ENCODE measurements around the gene GPR146. TPM values are rescaled to one million over a fixed set of nuclear protein-coding genes. Genes with fewer than 3 reads are reported as not detected.

Gene GPR146
- total and polyA plus RNA-seq, 11 donors: 11.1 to 56.8 (median 25.2) TPM

- Histone ChIP-seq H3K27ac (no peak overlapping the region), H3K9me3 (no peaks in the 10 kb centered on the region), H3K27me3 (no peaks in the 10 kb centered on the region), H3K36me3 (peaks cover 0 to 23% (median 5%) of the 10 kb centered on the region in 9 donors), H3K4me1 (peaks cover 0 to 28% (median 21%) of the 10 kb centered on the region in 12 donors), H3K4me3 (no peak overlapping the region)
- DNase-seq: no peak
- TF ChIP-seq CTCF (IDR thresholded peaks at IDR 0.05): no peak
- ATAC-seq: no peak
- intact Hi-C loops (cut with DNase I): no loop called here
- WGBS, 4 donors: 79 to 94% (median 92%) methylated on average over 13 to 21 of the region's 21 CpGs
These were observed 45.9 kb downstream of the GPR146 start for GRCh38 chr7:1090236-1090635.

GRCh38 chr7:1090686-1091643 is 46.6 kb downstream of the GPR146 start:
- Histone ChIP-seq H3K4me3 (no peak overlapping the region), H3K9me3 (no peaks in the 10 kb centered on the region), H3K27ac (no peak overlapping the region), H3K36me3 (peaks cover 0 to 23% (median 5%) of the 10 kb centered on the region in 9 donors), H3K4me1 (peaks cover 0 to 35% (median 23%) of the 10 kb centered on the region in 12 donors), H3K27me3 (no peaks in the 10 kb centered on the region)
- 79 to 88% (median 84%) methylated on average over 21 to 28 of the region's 28 CpGs for WGBS, 4 donors
- intact Hi-C loops (cut with DNase I): no loop called here
- no peak for DNase-seq
- no peak for ATAC-seq
- TF ChIP-seq POLR2A (IDR thresholded peaks at IDR 0.05) (no peak), CTCF (IDR thresholded peaks at IDR 0.05) (no peak)

DNA sequence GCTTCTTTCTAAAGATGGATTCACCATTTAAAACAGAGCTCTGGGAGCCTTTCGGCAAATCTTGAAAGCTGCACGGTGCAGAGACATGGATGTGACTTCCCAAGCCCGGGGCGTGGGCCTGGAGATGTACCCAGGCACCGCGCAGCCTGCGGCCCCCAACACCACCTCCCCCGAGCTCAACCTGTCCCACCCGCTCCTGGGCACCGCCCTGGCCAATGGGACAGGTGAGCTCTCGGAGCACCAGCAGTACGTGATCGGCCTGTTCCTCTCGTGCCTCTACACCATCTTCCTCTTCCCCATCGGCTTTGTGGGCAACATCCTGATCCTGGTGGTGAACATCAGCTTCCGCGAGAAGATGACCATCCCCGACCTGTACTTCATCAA is 47.3 kb downstream of the GPR146 start:
- H3K9me3 ChIP-seq: no peaks in the 10 kb centered on the region
- 90 to 96% (median 94%) methylated on average over 18 of the region's 18 CpGs for WGBS, 4 donors
- H3K4me1 ChIP-seq: peaks cover 0 to 35% (median 19%) of the 10 kb centered on the region in 12 donors
- DNase-seq: no peak
- no peak for ATAC-seq
- H3K27ac ChIP-seq: no peak overlapping the region
- TF ChIP-seq POLR2A (IDR thresholded peaks at IDR 0.05): no peak
- no peak for TF ChIP-seq CTCF (IDR thresholded peaks at IDR 0.05)
- intact Hi-C loops (cut with DNase I): no loop called here
- no peaks in the 10 kb centered on the region for H3K27me3 ChIP-seq
- no peak overlapping the region for H3K4me3 ChIP-seq
- peaks cover 0 to 23% (median 5%) of the 10 kb centered on the region in 9 donors for H3K36me3 ChIP-seq

DNA sequence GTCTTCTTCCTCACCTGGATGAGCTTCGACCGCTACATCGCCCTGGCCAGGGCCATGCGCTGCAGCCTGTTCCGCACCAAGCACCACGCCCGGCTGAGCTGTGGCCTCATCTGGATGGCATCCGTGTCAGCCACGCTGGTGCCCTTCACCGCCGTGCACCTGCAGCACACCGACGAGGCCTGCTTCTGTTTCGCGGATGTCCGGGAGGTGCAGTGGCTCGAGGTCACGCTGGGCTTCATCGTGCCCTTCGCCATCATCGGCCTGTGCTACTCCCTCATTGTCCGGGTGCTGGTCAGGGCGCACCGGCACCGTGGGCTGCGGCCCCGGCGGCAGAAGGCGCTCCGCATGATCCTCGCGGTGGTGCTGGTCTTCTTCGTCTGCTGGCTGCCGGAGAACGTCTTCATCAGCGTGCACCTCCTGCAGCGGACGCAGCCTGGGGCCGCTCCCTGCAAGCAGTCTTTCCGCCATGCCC is 47.9 kb downstream of the GPR146 start:
- ATAC-seq: no peak
- TF ChIP-seq POLR2A (IDR thresholded peaks at IDR 0.05) (no peak), CTCF (IDR thresholded peaks at IDR 0.05) (no peak)
- no peak for DNase-seq

More for the DNA sequence above, 47.9 kb downstream of the GPR146 start:
- H3K4me1 ChIP-seq: peaks cover 0 to 30% (median 15%) of the 10 kb centered on the region in 12 donors
- H3K9me3 ChIP-seq: no peaks in the 10 kb centered on the region
- H3K27me3 ChIP-seq: no peaks in the 10 kb centered on the region
- no peak overlapping the region for H3K27ac ChIP-seq
- intact Hi-C loops (cut with DNase I): no loop called here
- no peak overlapping the region for H3K4me3 ChIP-seq
- whole genome bisulfite sequencing, 4 donors: 95 to 97% (median 96%) methylated on average over 40 of the region's 40 CpGs
- H3K36me3 ChIP-seq: peaks cover 0 to 23% (median 5%) of the 10 kb centered on the region in 9 donors
